OCI-LY7 (cell line): Measurements from ENCODE around the gene LINGO3.

Source experiments
- EZH2phosphoT487 ChIP-seq: fragments of 200-600 bp; sonication (generic); IDR thresholded peaks from 2 replicates; pipeline ENCODE4 v1.6.1; 2018; ENCODE audit warnings: low read depth, borderline replicate concordance, mild to moderate bottlenecking, mixed run types, antibody characterized with exemption, low read length, moderate library complexity, mixed read lengths
- TF ChIP-seq, protein P1 (sequence below): fragments of 200-600 bp; sonication (generic); conservative IDR thresholded peaks from 2 replicates; pipeline ENCODE4 v1.5.1; 2014; ENCODE audit warnings: mild to moderate bottlenecking, antibody characterized with exemption, low read length, moderate library complexity, mixed read lengths

DNA sequence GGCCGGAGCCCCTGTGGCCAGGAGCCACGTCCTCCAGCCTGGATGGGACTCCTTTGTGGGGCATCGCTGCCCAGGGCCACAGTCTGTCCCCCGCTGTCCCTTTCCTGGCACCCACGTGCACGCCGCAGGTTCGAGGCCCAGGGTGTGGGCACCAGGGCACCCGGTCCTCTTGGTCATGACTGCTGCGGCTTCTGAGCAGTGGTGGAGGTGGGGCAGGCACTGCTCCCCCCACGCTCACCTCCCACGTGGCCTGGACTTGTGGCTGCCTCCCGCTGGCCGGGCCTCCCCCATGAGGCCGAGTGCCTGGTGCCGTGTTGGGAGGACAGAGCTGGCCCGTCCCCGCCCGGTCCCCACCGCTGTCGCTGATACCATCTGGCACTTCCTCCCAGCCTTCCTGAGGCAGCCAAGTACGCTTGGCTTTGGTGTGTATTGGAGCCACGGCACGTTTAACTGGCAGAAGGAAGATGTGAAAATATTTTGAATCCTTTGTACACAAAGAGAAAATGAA lies 33.3 kb upstream of the LINGO3 start:
- TF ChIP-seq, protein P1, sequence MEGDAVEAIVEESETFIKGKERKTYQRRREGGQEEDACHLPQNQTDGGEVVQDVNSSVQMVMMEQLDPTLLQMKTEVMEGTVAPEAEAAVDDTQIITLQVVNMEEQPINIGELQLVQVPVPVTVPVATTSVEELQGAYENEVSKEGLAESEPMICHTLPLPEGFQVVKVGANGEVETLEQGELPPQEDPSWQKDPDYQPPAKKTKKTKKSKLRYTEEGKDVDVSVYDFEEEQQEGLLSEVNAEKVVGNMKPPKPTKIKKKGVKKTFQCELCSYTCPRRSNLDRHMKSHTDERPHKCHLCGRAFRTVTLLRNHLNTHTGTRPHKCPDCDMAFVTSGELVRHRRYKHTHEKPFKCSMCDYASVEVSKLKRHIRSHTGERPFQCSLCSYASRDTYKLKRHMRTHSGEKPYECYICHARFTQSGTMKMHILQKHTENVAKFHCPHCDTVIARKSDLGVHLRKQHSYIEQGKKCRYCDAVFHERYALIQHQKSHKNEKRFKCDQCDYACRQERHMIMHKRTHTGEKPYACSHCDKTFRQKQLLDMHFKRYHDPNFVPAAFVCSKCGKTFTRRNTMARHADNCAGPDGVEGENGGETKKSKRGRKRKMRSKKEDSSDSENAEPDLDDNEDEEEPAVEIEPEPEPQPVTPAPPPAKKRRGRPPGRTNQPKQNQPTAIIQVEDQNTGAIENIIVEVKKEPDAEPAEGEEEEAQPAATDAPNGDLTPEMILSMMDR, result no peak
- no peak for TF ChIP-seq EZH2phosphoT487
